Measurements from ENCODE around the gene LZTS2. TPM values are rescaled to one million over a fixed set of nuclear protein-coding genes. Genes with fewer than 3 reads are reported as not detected.
A peak's percentile ranks its signal among the peaks of the same experiment; 100 is the strongest.
"Not testable (repeated sequence)": the region's sequence is repeated elsewhere in the genome, so short reads cannot be mapped to it uniquely, and the experiment has no call there.

The LZTS2 gene
- total RNA-seq, 1 donor from 2014 or later: 70.8 TPM

- no peak for TF ChIP-seq CTCF (conservative IDR thresholded peaks at IDR 0.05)
- H3K9me3 Mint-ChIP-seq: no peaks in the 10 kb centered on the region
- H3K27ac Mint-ChIP-seq (ENCODE audit: unreplicated experiment): no peak within 1 kb of the TSS
- peaks cover 83% of the 10 kb centered on the region for H3K27me3 Mint-ChIP-seq (ENCODE audit: low read depth)
- no peaks in the 10 kb centered on the region for H3K36me3 Mint-ChIP-seq (ENCODE audit: low read depth)
- peak; percentile 84 for DNase-seq (ENCODE audit: low read depth, low spot score)
- H3K4me3 Mint-ChIP-seq: peak within 1 kb of the TSS; percentile 78
- H3K4me1 Mint-ChIP-seq: peaks cover 21% of the 10 kb centered on the region
Observed at GRCh38 chr10:101031128-101031795, 31.7 kb downstream of the LZTS2 start, which contains the start of the genes PDZD7 and SFXN3. PDZD7 (minus strand) TSS chr10:101031129; CDS start chr10:101030219, 910 bp downstream. SFXN3 (plus strand) TSS chr10:101031234; CDS start chr10:101034695, 3,461 bp downstream.

- Mint-ChIP-seq H3K4me1 (peaks cover 21% of the 10 kb centered on the region), H3K27ac (ENCODE audit: unreplicated experiment) (no peak overlapping the region), H3K27me3 (ENCODE audit: low read depth) (peaks cover 88% of the 10 kb centered on the region), H3K4me3 (peak overlapping the region; percentile 78), H3K36me3 (ENCODE audit: low read depth) (no peaks in the 10 kb centered on the region), H3K9me3 (no peaks in the 10 kb centered on the region)
- no peak for TF ChIP-seq CTCF (conservative IDR thresholded peaks at IDR 0.05)
- DNase-seq (ENCODE audit: low read depth, low spot score): no peak
Observed at GRCh38 chr10:101031796-101032636, 32.4 kb downstream of the LZTS2 start.

GRCh38 chr10:101032637-101033224 is 33.1 kb downstream of the LZTS2 start:
- no peak overlapping the region for H3K27ac Mint-ChIP-seq (ENCODE audit: unreplicated experiment)
- peaks cover 25% of the 10 kb centered on the region for H3K4me1 Mint-ChIP-seq
- no peaks in the 10 kb centered on the region for H3K9me3 Mint-ChIP-seq
- DNase-seq (ENCODE audit: low read depth, low spot score): no peak
- H3K4me3 Mint-ChIP-seq: peak overlapping the region; percentile 71
- TF ChIP-seq CTCF (conservative IDR thresholded peaks at IDR 0.05): no peak
- H3K27me3 Mint-ChIP-seq (ENCODE audit: low read depth): peaks cover 91% of the 10 kb centered on the region
- H3K36me3 Mint-ChIP-seq (ENCODE audit: low read depth): no peaks in the 10 kb centered on the region

- Mint-ChIP-seq H3K27ac (ENCODE audit: unreplicated experiment) (no peak overlapping the region), H3K9me3 (no peaks in the 10 kb centered on the region), H3K36me3 (ENCODE audit: low read depth) (no peaks in the 10 kb centered on the region), H3K27me3 (ENCODE audit: low read depth) (peaks cover 88% of the 10 kb centered on the region), H3K4me3 (no peak overlapping the region), H3K4me1 (peaks cover 30% of the 10 kb centered on the region)
- TF ChIP-seq CTCF (conservative IDR thresholded peaks at IDR 0.05): no peak
- DNase-seq (ENCODE audit: low read depth, low spot score): no peak
Observed at GRCh38 chr10:101033276-101033675, 33.7 kb downstream of the LZTS2 start.

GRCh38 chr10:101034404-101034803 is 34.8 kb downstream of the LZTS2 start:
- DNase-seq (ENCODE audit: low read depth, low spot score); H3K27ac Mint-ChIP-seq (ENCODE audit: unreplicated experiment); H3K4me3 Mint-ChIP-seq; H3K9me3 Mint-ChIP-seq; H3K36me3 Mint-ChIP-seq (ENCODE audit: low read depth): not testable (repeated sequence)
- peaks cover 79% of the 10 kb centered on the region for H3K27me3 Mint-ChIP-seq (ENCODE audit: low read depth)
- H3K4me1 Mint-ChIP-seq: peaks cover 31% of the 10 kb centered on the region

Data from neural crest cell (in vitro differentiated cells).